ENCODE measurements around the gene DSCAM. TPM values are rescaled to one million over a fixed set of nuclear protein-coding genes. Genes with fewer than 3 reads are reported as not detected.
"Not testable (repeated sequence)": the region's sequence is repeated elsewhere in the genome, so short reads cannot be mapped to it uniquely, and the experiment has no call there.

DSCAM gene
- total RNA-seq, 1 donor from 2014 or later: not detected

GRCh38 chr21:40070871-40071270 lies 776.1 kb downstream of the DSCAM start:
- intact Hi-C loops (cut with DNase I): no loop called here
- DNase-seq (ENCODE audit: low spot score): no peak

- intact Hi-C loops (cut with DNase I): no loop called here
- no peak for DNase-seq (ENCODE audit: low spot score)
Observed at GRCh38 chr21:40067751-40068150, 779.2 kb downstream of the DSCAM start.

- DNase-seq (ENCODE audit: low spot score): no peak
- intact Hi-C loops (cut with DNase I): no loop called here
Observed at GRCh38 chr21:40066221-40066620, 780.7 kb downstream of the DSCAM start.

GRCh38 chr21:40060083-40060677 lies 786.8 kb downstream of the DSCAM start:
- intact Hi-C loops (cut with DNase I): no loop called here
- DNase-seq (ENCODE audit: low spot score): no peak

- DNase-seq (ENCODE audit: low spot score): no peak
- intact Hi-C loops (cut with DNase I): no loop called here
Observed at GRCh38 chr21:40057331-40057730, 789.6 kb downstream of the DSCAM start.

GRCh38 chr21:40056031-40056430 lies 790.9 kb downstream of the DSCAM start:
- intact Hi-C loops (cut with DNase I): no loop called here

GRCh38 chr21:40054403-40054802 lies 792.6 kb downstream of the DSCAM start:
- intact Hi-C loops (cut with DNase I): no loop called here
- DNase-seq (ENCODE audit: low spot score): no peak

More at GRCh38 chr21:40056031-40056430, 790.9 kb downstream of the DSCAM start:
- no peak for DNase-seq (ENCODE audit: low spot score)

- no peak for DNase-seq (ENCODE audit: low spot score)
- intact Hi-C loops (cut with DNase I): no loop called here
Observed at GRCh38 chr21:40053007-40053406, 794.0 kb downstream of the DSCAM start.

- intact Hi-C loops (cut with DNase I): no loop called here
- DNase-seq (ENCODE audit: low spot score): no peak
Observed at GRCh38 chr21:40052276-40052675, 794.7 kb downstream of the DSCAM start.

GRCh38 chr21:40051801-40052200 lies 795.2 kb downstream of the DSCAM start:
- intact Hi-C loops (cut with DNase I): no loop called here
- no peak for DNase-seq (ENCODE audit: low spot score)

- intact Hi-C loops (cut with DNase I): no loop called here
- DNase-seq (ENCODE audit: low spot score): no peak
Observed at GRCh38 chr21:40049931-40050290, 797.0 kb downstream of the DSCAM start.

- intact Hi-C loops (cut with DNase I): no loop called here
- DNase-seq (ENCODE audit: low spot score): no peak
Observed at GRCh38 chr21:40049031-40049930, 797.7 kb downstream of the DSCAM start.

- intact Hi-C loops (cut with DNase I): no loop called here
- no peak for DNase-seq (ENCODE audit: low spot score)
Observed at GRCh38 chr21:40047993-40048730, 798.8 kb downstream of the DSCAM start.

- no peak for DNase-seq (ENCODE audit: low spot score)
- intact Hi-C loops (cut with DNase I): no loop called here
Observed at GRCh38 chr21:40047211-40047610, 799.7 kb downstream of the DSCAM start.

GRCh38 chr21:40043866-40044265 lies 803.1 kb downstream of the DSCAM start:
- intact Hi-C loops (cut with DNase I): no loop called here
- DNase-seq (ENCODE audit: low spot score): no peak

- no peak for DNase-seq (ENCODE audit: low spot score)
- intact Hi-C loops (cut with DNase I): no loop called here
Observed at GRCh38 chr21:40043423-40043822, 803.5 kb downstream of the DSCAM start.

GRCh38 chr21:40041446-40041845 lies 805.5 kb downstream of the DSCAM start:
- no peak for DNase-seq (ENCODE audit: low spot score)
- intact Hi-C loops (cut with DNase I): no loop called here

GRCh38 chr21:40033156-40033782 lies 813.7 kb downstream of the DSCAM start:
- not testable (repeated sequence) for DNase-seq (ENCODE audit: low spot score)

GRCh38 chr21:40029888-40030287 lies 817.1 kb downstream of the DSCAM start:
- no peak for DNase-seq (ENCODE audit: low spot score)
- intact Hi-C loops (cut with DNase I): no loop called here

More at GRCh38 chr21:40033156-40033782, 813.7 kb downstream of the DSCAM start:
- intact Hi-C loops (cut with DNase I): not testable (repeated sequence)

- intact Hi-C loops (cut with DNase I); DNase-seq (ENCODE audit: low spot score): not testable (repeated sequence)
Observed at GRCh38 chr21:40028393-40028792, 818.6 kb downstream of the DSCAM start.
